Activated effector memory CD4-positive, alpha-beta T cell treated with anti-CD3 and anti-CD28 coated beads, Interleukin-2, amount 50 U/mL, for 16 hours (primary cell): ENCODE measurements around the gene CLVS2.

Source experiments
- DNase-seq: peaks from one replicate; pipeline ENCODE4 v3.0.0-alpha.2; 2020

The CLVS2 gene

GRCh38 chr6:123027408-123027807 is 31.4 kb downstream of the CLVS2 start:
- DNase-seq = no peak

GRCh38 chr6:123028263-123028662 is 32.2 kb downstream of the CLVS2 start:
- no peak for DNase-seq

- no peak for DNase-seq
Observed at GRCh38 chr6:123030282-123030681, 34.2 kb downstream of the CLVS2 start.

GRCh38 chr6:123036648-123037047 is 40.6 kb downstream of the CLVS2 start:
- no peak for DNase-seq

GRCh38 chr6:123039431-123039830 is 43.4 kb downstream of the CLVS2 start:
- no peak for DNase-seq

GRCh38 chr6:123042401-123042800 is 46.4 kb downstream of the CLVS2 start:
- DNase-seq = no peak

GRCh38 chr6:123044341-123044860 is 48.4 kb downstream of the CLVS2 start:
- DNase-seq = no peak

- DNase-seq = no peak
Observed at GRCh38 chr6:123053602-123054225, 57.7 kb downstream of the CLVS2 start.

GRCh38 chr6:123055256-123055655 is 59.2 kb downstream of the CLVS2 start:
- DNase-seq = no peak

- DNase-seq = no peak
Observed at GRCh38 chr6:123062670-123063069, 66.6 kb downstream of the CLVS2 start.

GRCh38 chr6:123064038-123064437 is 68.0 kb downstream of the CLVS2 start:
- DNase-seq = no peak

GRCh38 chr6:123074616-123075015 is 78.6 kb downstream of the CLVS2 start:
- no peak for DNase-seq

GRCh38 chr6:123085403-123085802 is 89.4 kb downstream of the CLVS2 start:
- DNase-seq = no peak

- DNase-seq = no peak
Observed at GRCh38 chr6:123089226-123089625, 93.2 kb downstream of the CLVS2 start.

GRCh38 chr6:123091091-123091895 is 95.3 kb downstream of the CLVS2 start:
- DNase-seq = no peak

- no peak for DNase-seq
Observed at GRCh38 chr6:123091896-123092271, 95.8 kb downstream of the CLVS2 start.

GRCh38 chr6:123094795-123095194 is 98.8 kb downstream of the CLVS2 start:
- no peak for DNase-seq

- DNase-seq = no peak
Observed at GRCh38 chr6:123105561-123105960, 109.5 kb downstream of the CLVS2 start.

- DNase-seq = no peak
Observed at GRCh38 chr6:123116370-123116769, 120.3 kb downstream of the CLVS2 start.

GRCh38 chr6:123117145-123117908 is 121.3 kb downstream of the CLVS2 start:
- no peak for DNase-seq

GRCh38 chr6:123118811-123119210 is 122.8 kb downstream of the CLVS2 start:
- no peak for DNase-seq
